K562 (cell line): ENCODE data around the gene ATXN7L2. TPM values are rescaled to one million over a fixed set of nuclear protein-coding genes. Genes with fewer than 3 reads are reported as not detected.

ENCODE experiments used
- FOXA3 ChIP-seq, 2 experiments: fragments of 450-650 bp in 1 of 2; sonication (generic) in 1 of 2; formaldehyde crosslinking; IDR thresholded peaks in 1 of 2; conservative IDR thresholded peaks in 1 of 2; 2 replicates each; pipeline versions ENCODE4 v1.4.0 to v1.8.0; 2020 to 2022; ENCODE audit warnings: mild to moderate bottlenecking in 2 of 2, missing genetic modification reagents in 1 of 2
- HBP1 ChIP-seq: fragments of 450-650 bp; formaldehyde crosslinking; IDR thresholded peaks from 2 replicates; pipeline ENCODE4 v1.4.0; 2022; ENCODE audit warnings: missing genetic modification characterization
- MGA ChIP-seq: fragments of 450-650 bp; IDR thresholded peaks from 2 replicates; pipeline ENCODE4 v1.6.1; 2016; ENCODE audit warnings: mild to moderate bottlenecking, moderate library complexity
- REST ChIP-seq, 2 experiments: fragments of 450-650 bp; formaldehyde crosslinking in 1 of 2; IDR thresholded peaks; 2 replicates each; pipeline versions ENCODE4 v1.4.0 to v1.6.1; 2014 to 2020; ENCODE audit warnings: mild to moderate bottlenecking in 2 of 2, borderline replicate concordance in 1 of 2, low read depth in 1 of 2
- SMARCA5 ChIP-seq: fragments of 450-650 bp; IDR thresholded peaks from 2 replicates; pipeline ENCODE4 v1.6.1; 2016
- SMC3 ChIP-seq: conservative IDR thresholded peaks from 2 replicates; pipeline ENCODE4 v1.6.1; 2011; ENCODE audit warnings: low read depth, low read length, improper control_type of control experiment; ENCODE audit not compliant: insufficient read depth
- SNRNP70 ChIP-seq: fragments of 200-400 bp; formaldehyde crosslinking; optimal IDR thresholded peaks from 2 replicates; pipeline ENCODE3; 2017; ENCODE audit warnings: low read depth, low read length
- polyA plus RNA-seq, 8 experiments: library from polyadenylated mRNA; depleted of rRNA in 4 of 8; stranded (reverse) in 5 of 8; unstranded in 3 of 8; fragments of >200 nt; fragmentation: Nextera tagmentation in 2 of 8; fragmentation: Illumina TruSeq in 1 of 8; extraction: Ambion mirVana in 2 of 8; extraction: Trizol in 1 of 8; gene quantifications; 2 replicates each; pipeline versions ENCODE4 v1.2.1 to v1.2.3, GENCODE V29; 2011 to 2014; ENCODE audit warnings: inconsistent platforms in 1 of 8, missing spikeins in 1 of 8
- total RNA-seq, 7 experiments: library from RNA; depleted of rRNA in 6 of 7; stranded (reverse); fragments of >200 nt in 6 of 7; fragmentation: Illumina TruSeq in 2 of 7; extraction: Trizol in 2 of 7; gene quantifications; 2 replicates each; pipeline versions ENCODE4 v1.2.1 to v1.2.3, GENCODE V29; 2011 to 2021; ENCODE audit warnings: low replicate concordance in 1 of 7

ATXN7L2 gene
- total and polyA plus RNA-seq, 9 of the 15 experiments (the other 6 are each of a cell fraction or from before 2014, with no cell fraction given): 0.21 to 10.4 (median 5.8) TPM

- TF ChIP-seq MGA (no peak), SMARCA5 (no peak), SMC3 (no peak), REST (IDR thresholded peaks at IDR 0.05; ENCODE audit: borderline replicate concordance) (no peak), REST (CRISPR knock-in tag; IDR thresholded peaks at IDR 0.05; ENCODE audit: low read depth) (no peak), FOXA3 (CRISPR knock-in tag; conservative IDR thresholded peaks at IDR 0.05 in 1 of 2, IDR thresholded peaks at IDR 0.05 in 1 of 2) (no peak), SNRNP70 (no peak), HBP1 (CRISPR knock-in tag) (no peak)
These were observed 25.1 kb downstream of the ATXN7L2 start (continued) for GRCh38 chr1:109508873-109509175.
